AG09309 (cell line): ENCODE data around the gene STYX.
A peak's percentile ranks its signal among the peaks of the same experiment; 100 is the strongest.

Experiments used
- DNase-seq: peaks from one replicate; pipeline ENCODE4 v3.0.0-alpha.2; 2010; ENCODE audit warnings: low read depth
- H3K4me3 ChIP-seq: 2 replicates; pipeline ENCODE4 v1.5.1; 2011; ENCODE audit warnings: mild to moderate bottlenecking, low read depth, low read length, moderate library complexity; ENCODE audit not compliant: control insufficient read depth
- CTCF ChIP-seq: IDR thresholded peaks from 2 replicates; pipeline ENCODE4 v1.5.1; 2011; ENCODE audit warnings: mild to moderate bottlenecking, low read depth, low read length, inconsistent platforms; ENCODE audit not compliant: insufficient read depth, control insufficient read depth; ENCODE audit errors: missing control alignments

The STYX gene

GRCh38 chr14:52703664-52704063 lies 26.3 kb upstream of the STYX start:
- H3K4me3 ChIP-seq = no peak overlapping the region
- DNase-seq = no peak
- no peak for TF ChIP-seq CTCF

GRCh38 chr14:52706286-52706685 lies 23.7 kb upstream of the STYX start:
- TF ChIP-seq CTCF = no peak
- H3K4me3 ChIP-seq = no peak overlapping the region
- DNase-seq = no peak

DNA sequence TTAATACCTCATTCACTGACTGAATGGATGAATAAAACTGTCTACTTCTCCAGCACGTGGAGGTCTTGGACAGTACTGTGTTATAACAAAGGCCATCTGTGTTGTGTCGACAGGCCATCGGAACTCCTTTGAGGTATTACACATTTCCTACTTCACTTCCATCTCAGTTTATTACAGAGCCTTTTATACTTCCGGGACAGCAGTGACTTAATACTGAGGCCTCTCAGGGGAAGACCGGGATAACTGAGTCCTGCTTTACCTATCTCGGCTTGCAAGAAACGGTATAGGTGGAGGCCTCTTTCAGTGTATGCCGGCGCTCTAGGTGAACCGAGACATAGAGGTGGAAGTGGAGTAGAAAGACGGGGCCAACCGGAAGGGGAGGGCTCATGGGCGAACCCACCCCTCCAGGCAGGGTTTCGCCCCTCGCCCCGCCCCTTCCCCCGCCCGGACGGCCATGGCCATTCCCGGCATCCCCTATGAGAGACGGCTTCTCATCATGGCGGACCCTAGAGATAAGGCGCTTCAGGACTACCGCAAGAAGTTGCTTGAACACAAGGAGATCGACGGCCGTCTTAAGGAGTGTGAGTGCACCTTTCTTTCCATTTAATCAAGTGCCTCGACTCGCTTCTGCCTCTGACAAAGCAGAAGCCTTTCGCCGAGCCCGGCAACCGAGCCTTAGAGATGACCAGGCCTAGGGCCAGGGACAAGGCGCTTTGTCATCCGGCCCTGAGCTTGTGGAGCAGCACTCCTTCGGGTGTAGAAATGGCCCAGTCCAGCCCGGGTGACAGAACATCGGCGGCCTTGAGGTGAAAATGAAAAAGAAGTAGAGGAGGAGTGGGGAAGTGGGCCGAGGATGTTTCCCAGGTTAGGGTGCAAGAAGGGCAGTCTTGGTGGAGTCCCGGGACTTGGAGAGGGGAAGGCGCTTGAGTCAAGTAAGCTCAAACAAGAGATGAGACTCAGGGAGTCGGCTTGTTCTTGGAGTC lies 23.0 kb upstream of the STYX start, which contains the start of gene PSMC6:
PSMC6 (plus strand) TSS at position 477 of the 983 bp plus-strand sequence; CDS start at position 497, 20 bp downstream.
- TF ChIP-seq CTCF = no peak
- peak; percentile 48 for DNase-seq
- H3K4me3 ChIP-seq = peak within 1 kb of the TSS; percentile 79

DNA sequence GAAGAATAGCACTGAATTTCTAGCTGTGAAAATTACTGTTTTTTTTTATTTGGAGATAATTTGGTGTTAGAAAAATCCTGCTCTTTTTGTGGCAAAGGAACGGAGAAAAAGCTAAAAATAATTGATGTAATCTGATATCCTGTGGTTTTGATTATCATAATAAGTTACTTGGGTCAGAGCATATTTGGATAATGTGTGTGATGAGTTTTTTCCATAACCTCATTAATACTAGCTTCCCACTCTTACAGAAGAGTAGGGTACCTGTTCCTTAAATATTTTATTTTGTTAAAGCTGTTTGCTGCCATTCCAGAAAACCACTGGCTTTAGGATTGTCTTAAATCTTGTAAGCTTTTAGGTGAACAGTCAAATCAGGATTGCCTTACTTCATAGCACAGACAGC lies 18.3 kb upstream of the STYX start:
- TF ChIP-seq CTCF = no peak
- no peak overlapping the region for H3K4me3 ChIP-seq

DNA sequence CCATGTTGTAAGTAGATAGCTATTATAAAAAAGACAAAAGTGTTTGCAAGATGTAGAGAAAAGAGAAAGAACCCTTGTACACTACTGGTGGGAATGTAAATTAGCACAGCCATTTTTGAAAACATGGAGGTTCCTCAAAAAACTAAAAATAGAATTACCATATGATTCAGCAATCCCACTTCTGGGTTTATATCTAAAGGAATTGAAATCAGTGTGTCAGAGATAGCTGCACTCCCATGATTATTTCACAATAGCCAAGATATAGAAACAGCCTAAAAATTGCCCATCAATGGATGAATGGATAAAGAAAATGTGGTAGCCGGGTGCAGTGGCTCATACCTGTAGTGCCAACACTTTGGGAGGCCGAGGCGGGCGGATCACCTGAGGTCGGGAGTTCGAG lies 13.8 kb upstream of the STYX start:
- no peak for DNase-seq
- H3K4me3 ChIP-seq = no peak overlapping the region
- no peak for TF ChIP-seq CTCF

More for the DNA sequence above, 18.3 kb upstream of the STYX start:
- no peak for DNase-seq

DNA sequence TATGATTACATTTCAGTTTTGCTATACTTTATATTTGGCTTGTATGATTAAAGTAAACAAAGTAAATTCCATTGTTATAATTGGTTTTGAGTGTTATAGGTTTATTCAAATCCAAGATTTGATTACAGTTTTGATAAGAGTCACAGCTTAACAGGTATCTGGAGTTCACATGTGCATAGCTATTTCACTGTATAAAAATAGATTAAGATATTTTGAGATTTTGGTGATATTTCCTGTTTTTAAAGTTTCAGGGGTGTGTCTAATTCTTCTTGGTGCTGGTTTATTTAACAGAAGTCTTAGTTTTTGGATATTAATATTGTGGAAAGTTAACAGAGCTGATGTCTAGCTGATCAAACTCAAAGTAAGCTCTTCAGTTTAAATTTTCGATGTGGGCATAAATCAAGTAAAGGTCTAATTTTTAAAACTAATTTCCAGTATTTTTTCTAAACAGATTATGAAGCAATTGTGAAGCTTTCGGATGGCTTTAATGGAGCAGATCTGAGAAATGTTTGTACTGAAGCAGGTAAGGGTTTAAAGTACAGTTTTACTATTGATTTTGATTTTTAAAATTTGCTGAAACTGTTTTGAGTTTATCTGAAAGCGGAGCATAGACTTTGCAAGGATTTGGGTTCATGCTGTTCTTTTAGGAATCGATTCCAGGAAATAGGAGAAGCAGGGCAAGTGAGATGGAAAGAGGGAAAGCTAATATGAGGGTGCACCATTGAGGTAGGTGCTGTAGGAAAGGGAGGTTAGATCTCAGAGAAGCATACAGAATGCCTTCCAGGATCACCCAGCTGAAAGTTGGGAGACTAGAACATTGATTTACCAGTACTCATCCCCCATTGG lies 6.2 kb upstream of the STYX start:
- DNase-seq = no peak
- TF ChIP-seq CTCF = no peak
- no peak overlapping the region for H3K4me3 ChIP-seq
